H1 (cell line): ENCODE results near the gene SCPEP1. TPM values are rescaled to one million over a fixed set of nuclear protein-coding genes. Genes with fewer than 3 reads are reported as not detected.

Experiments
- CTCF ChIA-PET: fragments of 300-600 bp; sonication (Branson Sonifier 250); formaldehyde crosslinking; loops from one replicate; lab custom pipeline; 2021; ENCODE audit not compliant: partially characterized antibody; lab: Charles Lee
- POLR2A ChIA-PET: fragments of 300-600 bp; sonication (Branson Sonifier 250); formaldehyde crosslinking; loops from one replicate; lab custom pipeline; 2021; ENCODE audit warnings: inconsistent platforms; ENCODE audit not compliant: partially characterized antibody; lab: Charles Lee
- DNase-seq, 2 experiments: peaks; one replicate each; pipeline versions ENCODE4 v3.0.0 to v3.0.0-alpha.2; 2010 to 2022; ENCODE audit warnings: low spot score in 2 of 2, low read depth in 1 of 2, mixed read lengths in 1 of 2
- FAIRE-seq: peaks from 2 replicates; lab custom pipeline; 2011; peaks lifted over from hg19 to GRCh38; lab: Jason Lieb, UNC
- H2AFZ ChIP-seq: 2 replicates; pipeline ENCODE4 v1.8.1; 2012; ENCODE audit warnings: low read length, inconsistent platforms
- H2AK5ac ChIP-seq: 2 replicates; pipeline ENCODE4 v1.6.1; 2013; ENCODE audit warnings: low read depth, low read length
- H2BK120ac ChIP-seq: replicated peaks from 2 replicates; pipeline ENCODE3; 2013; ENCODE audit warnings: low read depth, low read length, inconsistent platforms
- H2BK12ac ChIP-seq: 2 replicates; pipeline ENCODE4 v1.6.1; 2013; ENCODE audit warnings: low read depth, low read length
- H2BK15ac ChIP-seq: 2 replicates; pipeline ENCODE4 v1.6.1; 2013; ENCODE audit warnings: low read length
- H2BK20ac ChIP-seq: 2 replicates; pipeline ENCODE4 v1.6.1; 2013; ENCODE audit warnings: low read length
- H2BK5ac ChIP-seq: 2 replicates; pipeline ENCODE4 v1.6.1; 2013; ENCODE audit warnings: low read depth, low read length
- H3K14ac ChIP-seq: 2 replicates; pipeline ENCODE4 v1.6.1; 2013; ENCODE audit warnings: inconsistent platforms; ENCODE audit not compliant: insufficient read length
- H3K18ac ChIP-seq: 2 replicates; pipeline ENCODE4 v1.6.1; 2013; ENCODE audit warnings: low read length; ENCODE audit errors: extremely low read depth
- H3K23ac ChIP-seq: 2 replicates; pipeline ENCODE4 v1.6.1; 2013; ENCODE audit warnings: inconsistent platforms; ENCODE audit not compliant: insufficient read length
- H3K23me2 ChIP-seq: 2 replicates; pipeline ENCODE4 v1.6.1; 2013; ENCODE audit warnings: low read depth, low read length
- H3K27ac ChIP-seq: 2 replicates; pipeline ENCODE4 v1.6.1; 2011; ENCODE audit warnings: low read depth, low read length, inconsistent platforms
- H3K27me3 ChIP-seq, 4 experiments: replicated peaks in 1 of 4; 1 replicate in 1 of 4; 2 replicates in 3 of 4; pipeline versions ENCODE4 v1.6.1 to v1.8.1; 2011 to 2013; ENCODE audit warnings: low read length in 3 of 4, mild to moderate bottlenecking in 3 of 4, inconsistent platforms in 2 of 4, mixed read lengths in 2 of 4, moderate library complexity in 1 of 4; ENCODE audit not compliant: control insufficient read depth in 3 of 4, insufficient read depth in 3 of 4; ENCODE audit errors: extremely low read depth in 1 of 4
- H3K36me3 ChIP-seq, 4 experiments: 2 replicates each; pipeline versions ENCODE4 v1.6.1 to v1.8.1; 2011 to 2013; ENCODE audit warnings: mild to moderate bottlenecking in 4 of 4, low read length in 3 of 4, moderate library complexity in 2 of 4, control low read depth in 1 of 4, inconsistent platforms in 1 of 4; ENCODE audit not compliant: insufficient read depth in 4 of 4, control insufficient read depth in 2 of 4
- H3K4ac ChIP-seq: replicated peaks from 2 replicates; pipeline ENCODE3; 2013; ENCODE audit warnings: low read length, low read depth, mixed read lengths, inconsistent platforms; ENCODE audit not compliant: insufficient read length
- H3K4me1 ChIP-seq, 4 experiments: replicated peaks in 1 of 4; 1 replicate in 1 of 4; 2 replicates in 3 of 4; pipeline versions ENCODE4 v1.6.1 to v1.8.1; 2011 to 2013; ENCODE audit warnings: low read length in 3 of 4, inconsistent platforms in 2 of 4, mixed read lengths in 1 of 4; ENCODE audit not compliant: insufficient read depth in 4 of 4, control insufficient read depth in 3 of 4
- H3K4me2 ChIP-seq, 2 experiments: 2 replicates each; pipeline versions ENCODE4 v1.6.1 to v1.8.1; 2011 to 2013; ENCODE audit warnings: low read depth in 2 of 2, low read length in 2 of 2, control low read depth in 1 of 2, inconsistent platforms in 1 of 2, mild to moderate bottlenecking in 1 of 2; ENCODE audit not compliant: insufficient read depth in 1 of 2
- H3K4me3 ChIP-seq, 4 experiments: fragments of 200-600, 300-600 bp in 1 of 4; sonication (generic), shearing (Covaris generic), sonication (Bioruptor Twin) in 1 of 4; 2 replicates each; pipeline versions ENCODE4 v1.5.1 to v1.8.1; 2011 to 2016; ENCODE audit warnings: low read length in 4 of 4, low read depth in 3 of 4, control low read depth in 2 of 4, inconsistent platforms in 2 of 4, mild to moderate bottlenecking in 2 of 4, mixed read lengths in 1 of 4, moderate library complexity in 1 of 4; ENCODE audit not compliant: insufficient read depth in 2 of 4; ENCODE audit errors: extremely low read depth in 1 of 4
- H3K56ac ChIP-seq: replicated peaks from 2 replicates; pipeline ENCODE3; 2013; ENCODE audit warnings: low read depth, mild to moderate bottlenecking, mixed read lengths, low read length, inconsistent platforms; ENCODE audit not compliant: insufficient read length
- H3K79me1 ChIP-seq: 2 replicates; pipeline ENCODE4 v1.6.1; 2013; ENCODE audit warnings: low read depth, low read length, control low read depth
- H3K79me2 ChIP-seq, 2 experiments: 2 replicates each; pipeline versions ENCODE4 v1.6.1 to v1.8.1; 2012 to 2013; ENCODE audit warnings: low read length in 2 of 2, mild to moderate bottlenecking in 2 of 2, inconsistent platforms in 1 of 2; ENCODE audit not compliant: insufficient read depth in 2 of 2, control insufficient read depth in 1 of 2
- H3K9ac ChIP-seq, 4 experiments: replicated peaks in 1 of 4; 1 replicate in 1 of 4; 2 replicates in 3 of 4; pipeline versions ENCODE4 v1.6.1 to v1.8.1; 2011 to 2013; ENCODE audit warnings: low read depth in 3 of 4, low read length in 3 of 4, control low read depth in 2 of 4, mild to moderate bottlenecking in 2 of 4, moderate library complexity in 2 of 4, inconsistent platforms in 1 of 4; ENCODE audit errors: extremely low read depth in 1 of 4
- H3K9me3 ChIP-seq, 2 experiments: 2 replicates each; pipeline versions ENCODE4 v1.6.1 to v1.8.1; 2012 to 2013; ENCODE audit warnings: mild to moderate bottlenecking in 2 of 2, moderate library complexity in 2 of 2, control low read depth in 1 of 2, inconsistent platforms in 1 of 2, low read depth in 1 of 2, low read length in 1 of 2, mixed read lengths in 1 of 2; ENCODE audit not compliant: insufficient read depth in 2 of 2
- H4K20me1 ChIP-seq, 2 experiments: replicated peaks in 1 of 2; 2 replicates each; pipeline versions ENCODE3 to v1.8.1; 2011 to 2013; ENCODE audit warnings: inconsistent platforms in 2 of 2, low read length in 2 of 2, mild to moderate bottlenecking in 1 of 2; ENCODE audit not compliant: insufficient read depth in 2 of 2, control insufficient read depth in 1 of 2
- H4K5ac ChIP-seq: 2 replicates; pipeline ENCODE4 v1.6.1; 2013; ENCODE audit warnings: low read length, low read depth, mixed read lengths, inconsistent platforms; ENCODE audit not compliant: insufficient read length
- H4K8ac ChIP-seq: 2 replicates; pipeline ENCODE4 v1.8.0; 2013; ENCODE audit warnings: mild to moderate bottlenecking, moderate library complexity, low read length, inconsistent platforms; ENCODE audit not compliant: insufficient read depth; ENCODE audit errors: extremely low read depth
- H4K91ac ChIP-seq: replicated peaks from 2 replicates; pipeline ENCODE3; 2013; ENCODE audit warnings: low read length, mixed read lengths, inconsistent platforms; ENCODE audit not compliant: insufficient read length
- SP2 ChIP-seq: IDR thresholded peaks from 2 replicates; pipeline ENCODE4 v1.6.1; 2012; ENCODE audit warnings: mild to moderate bottlenecking, low read length, inconsistent platforms
- ZNF274 ChIP-seq: IDR thresholded peaks from 2 replicates; pipeline ENCODE4 v1.7.0; 2012; ENCODE audit warnings: low read length, borderline replicate concordance; ENCODE audit errors: extremely low read depth
- WGBS, 2 experiments: shearing (Covaris generic) in 1 of 2; methylation state at CpG; one replicate each; pipeline versions ENCODE4 v1.1.6 to v1.1.7; 2013 to 2015; ENCODE audit warnings: low lambda C conversion rate in 2 of 2, mixed read lengths in 2 of 2, inconsistent platforms in 1 of 2, low coverage in 1 of 2, missing lambda C conversion rate in 1 of 2; ENCODE audit not compliant: insufficient replicate concordance in 2 of 2, insufficient coverage in 1 of 2, insufficient read length in 1 of 2; ENCODE audit errors: extremely low coverage in 1 of 2, missing lambda C conversion rate in 1 of 2; 5-methylcytosine and 5-hydroxymethylcytosine counted together
- polyA plus RNA-seq, 7 experiments: library from polyadenylated mRNA; depleted of rRNA in 3 of 7; stranded (reverse) in 5 of 7; unstranded in 2 of 7; fragments of >200 nt in 5 of 7; fragments of 200-250 nt in 2 of 7; gene quantifications; 1 replicate in 5 of 7; 2 replicates in 1 of 7; 4 replicates in 1 of 7; pipeline versions ENCODE4 v1.2.1 to v1.2.3, GENCODE V29; 2011 to 2013; ENCODE audit warnings: missing spikeins in 2 of 7, mixed read lengths in 2 of 7
- total RNA-seq: library from RNA; stranded (reverse); fragmentation: NEBNext Ultra II Directional; extraction: Animal tissue kit (Norgen Biotek cat#: 25700); gene quantifications from 2 replicates; pipeline ENCODE4 v1.2.1, GENCODE V29; 2021

Gene SCPEP1
- total and polyA plus RNA-seq, 2 of the 8 experiments (the other 6 are each of a cell fraction or from before 2014, with no cell fraction given), result 30.7 to 52.6 TPM

DNA sequence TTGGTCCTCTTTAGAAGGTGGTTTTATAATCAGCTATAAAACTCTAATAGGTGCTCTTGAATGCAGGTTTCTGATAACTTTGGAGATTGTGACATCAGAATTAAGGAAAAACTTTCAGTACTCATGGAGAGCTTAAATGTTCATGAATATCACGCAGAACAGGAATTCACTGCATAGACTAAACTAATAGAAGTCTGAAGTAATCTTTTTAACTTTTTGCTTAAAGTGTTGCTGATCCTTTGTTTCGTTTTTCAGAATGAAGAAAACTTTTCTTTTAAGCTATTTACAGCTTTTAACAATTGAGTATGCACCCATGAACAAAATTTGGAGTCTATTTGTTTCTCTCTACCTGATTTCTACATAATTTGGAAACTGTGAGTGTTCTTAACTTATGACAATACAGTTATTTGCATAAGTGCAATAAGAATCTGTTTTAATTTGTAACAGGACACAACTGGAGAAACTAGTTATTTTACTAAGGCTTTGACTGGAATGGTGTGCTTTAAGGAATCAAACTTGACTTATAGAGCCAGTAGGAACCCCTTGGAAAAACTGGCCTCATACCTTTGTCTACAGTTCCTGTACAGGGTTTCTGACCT is 47.1 kb upstream of the SCPEP1 start:
- Histone ChIP-seq H3K9me3 (peaks cover 25 to 35% of the 10 kb centered on the region in 2 experiments), H3K18ac (no peak overlapping the region), H4K20me1 (no peaks in the 10 kb centered on the region), H3K36me3 (peaks cover 0 to 18% (median 6%) of the 10 kb centered on the region in 4 experiments; a peak in 4 of 8 replicates), H4K8ac (no peak overlapping the region), H2BK20ac (no peak overlapping the region), H3K79me1 (no peaks in the 10 kb centered on the region), H3K23ac (no peak overlapping the region), H3K27ac (no peak overlapping the region), H3K9ac (no peak overlapping the region), H3K14ac (no peak overlapping the region), H4K5ac (no peak overlapping the region), H4K91ac (no peak overlapping the region), H2BK15ac (no peak overlapping the region), H2AFZ (no peak overlapping the region), H3K27me3 (no peaks in the 10 kb centered on the region), H3K4me3 (no peak overlapping the region), H3K56ac (no peak overlapping the region), H2BK5ac (no peak overlapping the region), H3K4ac (no peak overlapping the region), H3K23me2 (no peaks in the 10 kb centered on the region), H3K4me1 (peaks cover 0 to 7% (median 2%) of the 10 kb centered on the region in 4 experiments; a peak in 2 of 7 replicates), H2AK5ac (no peak overlapping the region), H3K4me2 (no peak overlapping the region), H3K79me2 (no peaks in the 10 kb centered on the region), H2BK120ac (no peak overlapping the region), H2BK12ac (no peak overlapping the region)
- 78% methylated on average over 2 of the region's 2 CpGs; no CpG with 5 or more reads in 1 of the 2 experiments for WGBS, 2 experiments
- DNase-seq (no peak), FAIRE-seq (no peak)
- CTCF ChIA-PET, result interaction anchor here (0.6 to 1.1 kb wide), 2 partner anchors 10 to 40 kb away, joined by 3 read pairs; no protein-coding TSS in a partner anchor
- POLR2A ChIA-PET, result no interaction called here
- TF ChIP-seq SP2 (no peak), ZNF274 (no peak)
